Panc1 (cell line): Measurements from ENCODE around the gene SUFU.

Experiments used
- POLR2AphosphoS5 ChIP-seq: IDR thresholded peaks from 2 replicates; pipeline ENCODE4 v1.6.1; 2012; ENCODE audit warnings: mild to moderate bottlenecking, low read depth, low read length, moderate library complexity
- SIN3A ChIP-seq: IDR thresholded peaks from 2 replicates; pipeline ENCODE4 v1.6.1; 2012; ENCODE audit warnings: low read depth, mild to moderate bottlenecking, low read length, moderate library complexity, borderline replicate concordance; ENCODE audit not compliant: insufficient read depth
- TCF7L2 ChIP-seq: IDR thresholded peaks from 2 replicates; pipeline ENCODE4 v1.6.1; 2011; ENCODE audit warnings: mild to moderate bottlenecking, low read depth, low read length, inconsistent platforms
- TF ChIP-seq, protein P1 (sequence below): fragments of 450-650 bp; IDR thresholded peaks from 2 replicates; pipeline ENCODE4 v1.5.1; 2017; ENCODE audit warnings: mild to moderate bottlenecking
- TF ChIP-seq, protein P2 (sequence below), 2 experiments: IDR thresholded peaks; 2 replicates each; pipeline ENCODE4 v1.6.1; 2011 to 2012; ENCODE audit warnings: low read depth in 2 of 2, control low read depth in 1 of 2, low read length in 1 of 2, mild to moderate bottlenecking in 1 of 2, moderate library complexity in 1 of 2; ENCODE audit not compliant: insufficient read depth in 1 of 2

DNA sequence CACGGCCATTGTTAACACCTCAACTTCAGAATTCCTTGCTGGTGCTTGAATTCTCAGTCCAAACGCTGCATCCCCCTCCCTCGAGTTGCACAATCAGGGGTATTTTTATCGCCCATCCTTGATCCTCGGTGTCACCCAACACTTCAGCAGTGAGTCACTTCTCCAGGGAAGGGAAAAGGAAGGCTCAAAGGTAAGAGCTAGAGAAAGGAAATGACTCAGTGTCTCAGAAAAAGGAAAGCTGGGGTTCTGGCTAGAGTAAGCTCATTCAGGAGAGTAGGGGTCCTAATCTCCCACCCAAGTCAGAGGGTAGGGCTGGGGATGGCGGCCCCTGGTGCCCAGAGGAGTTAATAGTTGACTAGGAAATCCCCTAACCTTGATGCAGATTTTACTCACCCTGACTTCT lies 100.7 kb downstream of the SUFU start:
- TF ChIP-seq, protein P1, sequence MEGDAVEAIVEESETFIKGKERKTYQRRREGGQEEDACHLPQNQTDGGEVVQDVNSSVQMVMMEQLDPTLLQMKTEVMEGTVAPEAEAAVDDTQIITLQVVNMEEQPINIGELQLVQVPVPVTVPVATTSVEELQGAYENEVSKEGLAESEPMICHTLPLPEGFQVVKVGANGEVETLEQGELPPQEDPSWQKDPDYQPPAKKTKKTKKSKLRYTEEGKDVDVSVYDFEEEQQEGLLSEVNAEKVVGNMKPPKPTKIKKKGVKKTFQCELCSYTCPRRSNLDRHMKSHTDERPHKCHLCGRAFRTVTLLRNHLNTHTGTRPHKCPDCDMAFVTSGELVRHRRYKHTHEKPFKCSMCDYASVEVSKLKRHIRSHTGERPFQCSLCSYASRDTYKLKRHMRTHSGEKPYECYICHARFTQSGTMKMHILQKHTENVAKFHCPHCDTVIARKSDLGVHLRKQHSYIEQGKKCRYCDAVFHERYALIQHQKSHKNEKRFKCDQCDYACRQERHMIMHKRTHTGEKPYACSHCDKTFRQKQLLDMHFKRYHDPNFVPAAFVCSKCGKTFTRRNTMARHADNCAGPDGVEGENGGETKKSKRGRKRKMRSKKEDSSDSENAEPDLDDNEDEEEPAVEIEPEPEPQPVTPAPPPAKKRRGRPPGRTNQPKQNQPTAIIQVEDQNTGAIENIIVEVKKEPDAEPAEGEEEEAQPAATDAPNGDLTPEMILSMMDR, result no peak
- TF ChIP-seq POLR2AphosphoS5 (no peak), TCF7L2 (no peak), SIN3A (no peak)
- TF ChIP-seq, protein P2, sequence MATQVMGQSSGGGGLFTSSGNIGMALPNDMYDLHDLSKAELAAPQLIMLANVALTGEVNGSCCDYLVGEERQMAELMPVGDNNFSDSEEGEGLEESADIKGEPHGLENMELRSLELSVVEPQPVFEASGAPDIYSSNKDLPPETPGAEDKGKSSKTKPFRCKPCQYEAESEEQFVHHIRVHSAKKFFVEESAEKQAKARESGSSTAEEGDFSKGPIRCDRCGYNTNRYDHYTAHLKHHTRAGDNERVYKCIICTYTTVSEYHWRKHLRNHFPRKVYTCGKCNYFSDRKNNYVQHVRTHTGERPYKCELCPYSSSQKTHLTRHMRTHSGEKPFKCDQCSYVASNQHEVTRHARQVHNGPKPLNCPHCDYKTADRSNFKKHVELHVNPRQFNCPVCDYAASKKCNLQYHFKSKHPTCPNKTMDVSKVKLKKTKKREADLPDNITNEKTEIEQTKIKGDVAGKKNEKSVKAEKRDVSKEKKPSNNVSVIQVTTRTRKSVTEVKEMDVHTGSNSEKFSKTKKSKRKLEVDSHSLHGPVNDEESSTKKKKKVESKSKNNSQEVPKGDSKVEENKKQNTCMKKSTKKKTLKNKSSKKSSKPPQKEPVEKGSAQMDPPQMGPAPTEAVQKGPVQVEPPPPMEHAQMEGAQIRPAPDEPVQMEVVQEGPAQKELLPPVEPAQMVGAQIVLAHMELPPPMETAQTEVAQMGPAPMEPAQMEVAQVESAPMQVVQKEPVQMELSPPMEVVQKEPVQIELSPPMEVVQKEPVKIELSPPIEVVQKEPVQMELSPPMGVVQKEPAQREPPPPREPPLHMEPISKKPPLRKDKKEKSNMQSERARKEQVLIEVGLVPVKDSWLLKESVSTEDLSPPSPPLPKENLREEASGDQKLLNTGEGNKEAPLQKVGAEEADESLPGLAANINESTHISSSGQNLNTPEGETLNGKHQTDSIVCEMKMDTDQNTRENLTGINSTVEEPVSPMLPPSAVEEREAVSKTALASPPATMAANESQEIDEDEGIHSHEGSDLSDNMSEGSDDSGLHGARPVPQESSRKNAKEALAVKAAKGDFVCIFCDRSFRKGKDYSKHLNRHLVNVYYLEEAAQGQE (IDR thresholded peaks at IDR 0.05; ENCODE audit: insufficient read depth in 1 of 2, low read depth in 2 of 2, low read length in 1 of 2), result no peak
